Stimulated activated CD4-positive, alpha-beta T cell treated with anti-CD3 and anti-CD28 coated beads, TNF-alpha, amount 100 ng/mL, for 4 hours (primary cell): ENCODE data around the gene CTU2.

ENCODE experiments used
- DNase-seq, 3 experiments: peaks; one replicate each; pipeline ENCODE4 v3.0.0-alpha.2; 2020; ENCODE audit warnings: low read depth in 3 of 3

Gene CTU2

GRCh38 chr16:88761143-88761534 is 54.8 kb downstream of the CTU2 start:
- DNase-seq, result no peak

- no peak for DNase-seq
Measured at GRCh38 chr16:88761830-88762229, 55.5 kb downstream of the CTU2 start.

GRCh38 chr16:88762258-88762870 is 56.1 kb downstream of the CTU2 start:
- no peak for DNase-seq

DNA sequence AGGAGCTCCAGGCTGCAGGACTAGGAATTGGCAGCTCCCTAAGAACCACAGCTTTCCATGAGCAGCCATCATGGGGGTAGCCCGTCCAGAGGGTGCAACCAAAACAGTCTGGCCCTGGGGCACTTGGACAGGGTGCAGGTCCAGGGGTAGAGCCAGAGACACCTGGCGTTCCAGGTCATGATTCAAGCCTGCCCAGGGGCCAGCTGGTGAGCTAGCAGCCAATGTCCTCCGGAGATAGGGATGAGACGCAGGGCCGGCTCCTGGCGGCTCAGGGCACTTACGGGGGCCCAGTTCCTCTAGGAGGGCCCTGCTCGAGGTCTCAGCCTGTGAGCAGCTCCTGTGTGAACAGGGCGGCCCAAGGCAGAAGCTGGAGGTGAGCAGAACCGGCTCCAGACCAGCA is 56.6 kb downstream of the CTU2 start:
- no peak for DNase-seq

DNA sequence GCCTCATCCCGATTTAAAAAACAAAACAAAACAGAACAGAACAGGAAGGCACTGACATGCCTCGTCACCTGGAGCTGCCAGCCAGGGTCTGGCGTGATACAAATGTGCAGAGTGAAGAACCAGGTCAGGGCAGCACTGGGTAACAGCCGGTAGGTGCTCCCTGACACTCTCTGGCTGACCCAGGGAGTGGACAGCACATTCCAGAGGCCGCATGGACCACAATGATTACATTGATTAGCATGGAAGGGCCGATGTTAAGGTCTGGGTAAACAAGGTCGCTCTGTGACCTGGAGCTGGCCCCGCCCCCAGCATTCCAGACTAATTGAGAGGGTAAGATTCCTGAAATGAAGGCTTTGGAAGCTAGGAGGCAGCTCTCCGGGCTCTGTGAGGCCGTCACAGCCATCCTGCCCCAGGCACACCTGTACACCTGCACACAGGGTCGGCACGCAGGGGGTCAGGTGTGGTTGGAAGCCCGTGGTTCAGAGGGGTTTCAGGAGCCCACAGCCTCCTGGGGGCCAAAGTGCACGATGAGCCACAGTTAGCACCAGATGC is 57.3 kb downstream of the CTU2 start:
- DNase-seq, result no peak

GRCh38 chr16:88764080-88764479 is 57.8 kb downstream of the CTU2 start:
- DNase-seq, result no peak

GRCh38 chr16:88764913-88765349 is 58.6 kb downstream of the CTU2 start:
- no peak for DNase-seq
